ENCODE data around the gene DIDO1. TPM values are rescaled to one million over a fixed set of nuclear protein-coding genes. Genes with fewer than 3 reads are reported as not detected.

Gene DIDO1
- total RNA-seq: 66.5 TPM

DNA sequence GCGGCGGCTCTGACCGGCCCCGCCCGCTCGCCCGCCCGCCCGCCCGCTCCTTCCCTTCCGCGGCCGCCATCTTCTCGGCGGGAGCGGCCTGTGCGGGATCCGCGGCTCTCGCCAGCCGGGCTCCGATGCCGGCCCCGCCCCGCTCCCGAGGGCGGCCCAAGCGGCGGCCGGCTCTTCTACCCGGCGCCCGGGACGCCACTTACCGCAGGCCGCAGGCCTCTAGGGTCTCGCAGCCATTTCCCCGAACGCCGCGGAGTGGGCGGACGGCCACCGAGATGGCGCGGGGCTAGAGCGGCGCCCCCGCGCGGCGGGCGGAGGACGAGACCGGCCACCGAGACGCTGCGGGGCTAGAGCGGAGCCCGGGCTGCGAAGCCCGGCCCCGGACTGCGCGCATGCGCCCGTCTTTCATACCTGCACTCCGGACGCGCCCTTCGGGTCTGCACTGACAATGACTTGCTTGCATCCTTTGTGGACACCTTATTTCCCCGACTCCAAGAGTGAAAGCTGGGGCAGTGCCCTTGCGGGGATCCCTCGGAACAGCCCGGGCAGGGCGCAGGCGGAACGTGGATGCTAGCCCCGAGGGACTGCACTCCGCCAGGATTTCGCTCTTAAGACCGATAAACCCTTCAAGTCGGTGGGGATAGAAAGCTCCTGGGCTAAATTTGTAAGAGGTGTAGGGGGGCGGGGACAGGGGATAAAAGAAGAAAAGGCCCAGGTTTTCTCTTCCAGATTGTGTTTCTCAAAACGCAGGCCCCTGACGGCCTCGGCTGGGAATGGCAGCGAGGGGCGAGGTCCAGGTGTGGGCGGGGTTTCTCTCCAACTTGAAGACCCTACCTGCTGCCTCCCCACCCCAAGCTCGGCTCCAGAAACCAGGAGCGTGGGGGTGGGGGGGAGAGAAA, at the start of gene DIDO1:
Gene DIDO1, minus strand, starts transcription at position 277 of the 899 bp plus-strand sequence.
- peak; percentile 85 to 87 (median 86) for DNase-seq (ENCODE audit: low read depth in 2 of 3, low spot score in 2 of 3)

DNA sequence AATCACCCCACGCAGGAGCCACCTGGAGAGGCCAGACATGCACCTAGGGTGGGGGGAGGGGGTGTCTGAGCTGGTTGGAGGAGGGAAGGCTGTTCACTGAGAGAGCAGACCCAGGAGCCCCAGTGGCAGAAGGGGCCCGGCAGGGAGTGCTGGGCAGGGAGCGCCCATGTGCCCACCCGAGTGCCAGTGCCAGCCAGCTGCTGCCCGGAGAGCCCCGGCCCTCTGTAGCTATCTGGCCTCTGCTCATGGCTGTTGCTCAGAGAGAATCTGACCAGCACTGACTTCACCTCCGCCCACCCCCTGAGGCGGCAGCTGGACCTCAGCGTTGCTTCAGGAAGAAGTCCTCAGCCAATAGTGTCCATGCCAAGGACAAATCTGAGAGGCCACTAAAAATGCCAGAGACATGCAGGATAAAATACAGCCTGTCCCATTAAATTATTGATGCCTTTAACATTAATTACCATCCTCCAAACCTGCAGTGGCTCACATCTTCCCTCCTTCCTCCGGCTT, 49.0 kb upstream of the DIDO1 start:
- no peak for DNase-seq (ENCODE audit: low read depth in 2 of 3, low spot score in 2 of 3)

DNA sequence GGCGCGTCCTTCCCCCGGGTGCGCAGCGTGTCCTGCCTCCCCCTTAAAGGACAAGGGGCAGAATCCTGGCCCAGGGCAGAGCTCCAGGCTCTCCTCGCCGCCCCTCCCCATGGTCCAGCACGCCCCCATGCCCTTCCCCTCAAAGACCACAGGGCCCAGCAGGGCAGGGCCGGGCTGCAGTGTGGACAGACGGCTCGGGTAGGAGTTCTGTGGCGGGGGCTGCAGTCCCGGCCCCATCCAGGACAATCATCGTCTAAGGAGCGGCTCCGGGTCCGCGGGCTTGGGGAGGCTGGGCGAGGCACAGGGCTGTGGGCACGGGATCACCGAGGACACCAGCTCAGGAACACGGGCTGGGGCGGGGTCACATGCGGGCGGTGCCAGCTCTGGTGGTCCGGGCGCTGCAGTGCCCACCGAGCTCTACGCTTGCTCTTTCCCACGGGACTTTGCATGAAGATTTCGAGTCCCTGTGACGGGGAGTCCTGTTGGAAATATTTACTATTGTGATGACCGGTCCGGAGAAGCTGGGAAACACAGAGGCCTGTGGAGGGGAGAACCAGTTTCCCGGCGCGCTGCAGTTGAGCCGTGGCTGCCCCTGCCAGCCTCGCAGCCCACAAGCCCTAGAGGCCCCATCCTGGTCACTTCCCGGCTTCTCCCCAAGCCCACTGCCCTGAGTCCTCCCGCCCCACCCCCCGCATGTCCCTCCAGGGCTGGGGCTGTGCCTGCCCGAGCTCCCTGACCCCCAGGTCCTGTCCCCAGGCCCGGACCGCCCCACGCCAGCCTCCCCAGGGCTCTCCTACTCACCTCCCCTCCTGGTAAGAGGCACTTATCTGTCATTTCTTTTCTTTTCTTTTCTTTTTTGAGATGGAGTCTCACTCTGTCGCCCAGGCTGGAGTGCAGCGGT, 46.8 kb upstream of the DIDO1 start:
- DNase-seq (ENCODE audit: low read depth in 2 of 3, low spot score in 2 of 3): no peak

DNA sequence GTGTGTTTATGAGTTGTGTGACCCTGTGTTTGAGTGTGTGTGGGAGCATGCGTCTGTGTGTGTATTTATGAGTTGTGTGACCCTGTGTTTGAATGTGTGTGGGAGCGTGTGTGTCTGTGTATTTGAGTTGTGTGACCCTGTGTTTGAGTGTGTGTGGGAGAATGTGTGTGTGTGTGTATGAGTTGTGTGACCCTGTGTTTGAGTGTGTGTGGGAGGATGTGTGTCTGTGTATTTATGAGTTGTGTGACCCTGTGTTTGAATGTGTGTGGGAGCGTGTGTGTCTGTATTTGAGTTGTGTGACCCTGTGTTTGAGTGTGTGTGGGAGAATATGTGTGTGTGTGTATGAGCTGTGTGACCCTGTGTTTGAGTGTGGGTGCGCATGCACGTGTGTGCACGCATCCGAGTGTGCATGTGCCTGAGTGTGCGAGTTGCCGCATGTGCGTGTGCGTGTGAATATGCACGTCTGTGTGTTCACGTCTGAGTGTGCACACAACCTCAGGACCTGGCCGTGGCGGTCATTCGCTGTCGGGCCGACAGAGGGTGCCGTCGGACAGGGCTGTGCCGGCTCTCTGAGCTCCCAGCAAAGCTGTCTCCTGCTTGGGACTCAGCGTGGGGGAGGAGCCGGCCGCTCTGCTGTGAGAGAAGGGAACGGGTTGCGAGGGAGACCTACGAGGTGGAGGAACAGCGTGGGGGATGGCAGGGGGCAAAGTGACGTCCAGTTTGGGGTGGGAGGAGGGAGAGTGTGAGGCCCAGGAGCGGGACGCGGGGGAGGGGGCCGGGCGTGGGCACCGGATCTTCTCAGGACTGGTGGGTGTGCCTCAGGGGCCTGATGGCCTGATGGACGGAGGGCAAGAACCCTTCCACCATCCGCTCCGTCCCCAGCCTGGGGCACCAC, 45.9 kb upstream of the DIDO1 start:
- peak; percentile 53 to 89 (median 85) for DNase-seq (ENCODE audit: low read depth in 2 of 3, low spot score in 2 of 3)

DNA sequence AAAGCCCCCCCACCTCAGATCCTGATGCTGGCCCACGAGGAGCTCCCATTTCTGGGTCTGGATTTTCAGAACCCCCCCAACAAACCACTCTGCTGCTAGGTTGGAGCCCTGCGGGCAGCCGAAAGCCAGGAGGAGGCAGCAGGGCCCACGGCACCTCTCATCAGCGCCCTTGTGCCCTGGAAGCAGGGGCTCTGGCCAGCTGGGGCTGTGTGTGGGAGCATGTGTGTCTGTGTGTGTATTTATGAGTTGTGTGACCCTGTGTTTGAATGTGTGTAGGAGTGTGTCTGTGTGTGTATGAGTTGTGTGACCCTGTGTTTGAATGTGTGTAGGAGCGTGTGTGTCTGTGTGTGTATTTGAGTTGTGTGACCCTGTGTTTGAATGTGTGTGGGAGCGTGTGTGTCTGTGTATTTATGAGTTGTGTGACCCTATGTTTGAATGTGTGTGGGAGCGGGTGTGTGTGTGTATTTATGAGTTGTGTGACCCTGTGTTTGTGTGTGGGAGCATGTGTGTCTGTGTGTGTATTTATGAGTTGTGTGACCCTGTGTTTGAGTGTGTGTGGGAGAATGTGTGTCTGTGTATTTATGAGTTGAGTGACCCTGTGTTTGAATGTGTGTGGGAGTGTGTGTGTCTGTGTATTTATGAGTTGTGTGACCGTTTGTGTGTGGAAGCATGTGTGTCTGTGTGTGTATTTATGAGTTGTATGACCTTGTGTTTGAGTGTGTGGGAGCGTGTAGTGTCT, 45.1 kb upstream of the DIDO1 start:
- DNase-seq (ENCODE audit: low read depth in 2 of 3, low spot score in 2 of 3): no peak

DNA sequence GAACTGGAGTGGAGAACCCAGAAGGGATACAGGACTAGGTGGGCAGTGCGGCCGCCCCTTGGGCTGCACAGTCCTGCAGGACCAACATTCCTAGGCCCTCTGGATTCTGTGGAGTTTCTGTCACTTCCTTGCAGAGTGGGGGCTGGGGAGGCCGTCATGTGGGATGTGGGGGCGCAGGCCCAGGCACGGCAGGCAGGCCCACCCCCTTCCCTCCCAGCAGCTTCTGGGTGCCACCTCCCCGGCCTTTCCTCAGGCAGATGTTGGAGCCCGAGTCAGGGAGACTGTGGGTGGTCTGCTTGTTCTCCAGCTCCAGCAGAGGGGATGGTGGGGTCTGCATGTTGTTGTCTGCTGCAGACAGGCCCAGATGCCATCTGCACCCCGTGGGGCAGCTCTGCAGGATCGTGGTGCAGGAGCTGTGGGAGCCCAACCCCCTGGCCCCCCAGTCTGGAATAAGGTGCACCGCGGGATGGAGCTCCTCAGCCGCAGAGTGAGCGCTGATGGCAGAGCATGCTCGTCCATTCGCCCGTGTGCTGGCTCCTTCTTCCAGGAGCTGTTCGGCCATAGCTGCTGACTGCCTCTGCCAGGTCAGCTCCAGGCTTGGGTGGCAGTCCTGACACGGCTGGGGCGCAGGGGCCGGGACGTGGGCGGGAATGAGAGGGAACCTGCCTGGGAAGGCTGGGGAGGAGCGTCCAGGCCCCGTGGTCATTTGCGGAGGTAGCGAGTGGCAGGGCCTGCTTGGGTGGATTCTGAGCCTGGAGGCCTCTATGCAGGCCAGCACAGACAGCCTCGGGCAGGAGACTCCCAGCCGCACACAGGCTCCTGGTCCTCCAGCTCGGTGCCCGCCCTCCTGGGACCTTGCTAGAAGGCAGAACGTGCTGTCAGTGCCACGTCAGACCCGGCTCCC, 44.3 kb upstream of the DIDO1 start:
- DNase-seq (ENCODE audit: low read depth in 2 of 3, low spot score in 2 of 3): no peak

DNA sequence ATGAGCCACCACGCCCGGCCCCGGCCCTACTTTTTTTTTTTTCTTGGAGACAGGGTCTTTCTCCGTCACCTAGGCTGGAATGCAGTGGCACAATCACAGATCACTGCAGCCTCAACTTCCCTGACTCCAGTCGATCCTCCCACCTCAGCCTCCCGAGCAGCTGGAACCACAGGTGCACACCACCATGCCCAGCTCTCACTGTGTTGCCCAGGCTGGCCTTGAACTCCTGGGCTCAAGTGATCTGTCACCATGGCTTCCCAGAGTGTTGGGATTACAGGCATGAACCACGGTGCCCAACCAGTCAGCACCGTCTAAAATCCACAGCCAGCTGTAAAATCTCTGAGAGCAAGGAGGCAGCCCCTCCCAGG, 43.6 kb upstream of the DIDO1 start:
- no peak for DNase-seq (ENCODE audit: low read depth in 2 of 3, low spot score in 2 of 3)

DNA sequence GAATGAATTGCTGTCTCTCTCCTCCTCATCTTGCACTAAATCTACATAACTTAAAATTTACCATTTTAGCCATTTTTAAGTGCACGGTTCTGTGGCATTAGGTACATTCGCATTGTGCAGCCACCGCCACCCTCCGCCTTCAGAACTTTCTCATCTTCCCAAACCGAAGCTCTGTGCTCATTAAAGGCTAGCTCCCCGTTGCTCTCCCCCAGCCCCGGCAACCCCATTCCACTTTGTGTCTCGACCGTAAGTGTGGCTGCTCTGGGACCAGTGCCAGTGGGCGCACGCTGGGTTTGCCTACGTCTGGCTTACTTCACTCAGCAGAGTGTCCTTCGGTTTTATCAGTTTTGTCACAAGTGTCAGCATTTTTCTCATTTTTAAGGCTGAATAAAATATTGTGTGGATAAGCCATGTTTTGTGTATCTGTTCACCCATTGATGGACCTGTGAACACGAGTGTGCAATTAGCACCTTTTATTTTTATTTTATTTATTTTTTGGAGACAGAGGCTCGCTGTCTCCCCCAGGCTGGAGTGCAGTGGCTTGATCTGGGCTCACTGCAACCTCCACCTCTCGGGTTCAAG, 43.0 kb upstream of the DIDO1 start:
- no peak for DNase-seq (ENCODE audit: low read depth in 2 of 3, low spot score in 2 of 3)

DNA sequence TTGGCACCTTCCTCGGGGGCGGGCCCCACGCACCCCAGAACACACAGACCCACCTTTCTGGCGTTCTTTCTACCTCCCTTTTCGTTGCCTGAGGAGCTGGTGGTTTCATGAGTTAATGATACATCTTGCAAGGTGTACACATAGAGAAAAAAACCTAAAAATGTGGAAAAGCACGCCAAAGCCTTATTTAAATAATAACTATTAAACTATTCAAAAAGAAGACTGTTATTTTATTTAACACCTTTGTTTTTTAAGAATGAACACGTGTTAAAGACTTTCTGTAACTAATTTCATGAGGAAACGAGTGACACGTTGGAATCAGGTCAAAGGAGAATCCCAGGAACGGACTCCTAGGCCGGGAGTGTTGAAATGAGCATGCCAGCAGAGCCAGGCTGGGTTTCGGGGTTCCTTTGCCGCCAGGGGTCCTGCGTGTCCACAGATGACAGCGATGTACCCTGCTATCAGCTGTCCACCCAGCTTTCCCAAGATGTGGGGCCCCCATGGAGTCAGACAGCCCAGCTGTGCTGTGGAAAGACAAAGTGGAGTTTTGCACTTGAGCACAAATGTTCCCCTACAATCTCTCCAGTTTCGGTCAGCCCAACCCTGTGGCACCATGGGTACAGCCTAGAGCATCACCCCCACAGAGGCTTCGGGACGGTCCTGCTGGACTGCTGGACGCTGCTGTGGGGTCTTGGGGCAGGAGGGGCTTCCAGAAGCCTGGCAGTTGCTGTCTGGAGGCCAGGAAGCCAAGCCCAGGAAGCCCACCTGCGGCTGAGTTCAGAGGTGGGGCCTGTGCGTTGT, 42.3 kb upstream of the DIDO1 start:
- no peak for DNase-seq (ENCODE audit: low read depth in 2 of 3, low spot score in 2 of 3)

DNA sequence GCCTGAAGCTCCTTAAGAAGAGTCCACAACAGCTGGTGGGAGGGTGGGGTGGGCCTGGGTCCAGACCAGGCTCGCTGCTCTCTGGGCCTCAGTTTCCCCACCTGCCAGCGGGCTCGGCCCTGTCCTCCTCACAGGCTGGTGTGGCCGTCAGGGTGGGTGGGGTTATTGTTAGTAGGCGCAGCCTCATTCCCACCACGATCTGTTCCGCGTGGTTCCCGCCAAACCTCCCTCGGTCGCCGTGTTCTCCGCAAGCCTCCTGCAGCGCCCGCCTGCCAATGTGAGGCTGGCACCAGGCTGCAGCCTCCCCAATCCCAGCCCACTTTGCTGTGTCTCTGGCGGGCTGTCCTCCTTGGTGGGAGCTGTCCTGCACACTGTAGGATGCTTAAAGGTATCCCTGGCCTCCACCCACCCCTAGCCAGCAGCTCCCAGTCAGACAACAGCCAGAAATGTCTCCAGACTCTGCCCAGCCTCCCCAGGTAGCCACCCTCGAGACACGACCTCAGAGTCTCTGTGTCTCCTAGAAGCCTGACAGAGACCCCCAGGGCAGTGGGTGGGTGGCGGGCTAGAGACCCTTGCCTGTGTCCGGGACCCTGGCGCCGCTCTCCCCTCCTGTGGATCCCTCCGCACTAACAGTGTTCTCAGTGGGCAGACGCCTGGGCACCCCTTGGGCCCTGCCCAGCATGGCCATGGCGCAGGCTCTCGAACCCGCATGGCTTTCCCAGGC, 41.5 kb upstream of the DIDO1 start:
- DNase-seq (ENCODE audit: low read depth in 2 of 3, low spot score in 2 of 3): no peak

DNA sequence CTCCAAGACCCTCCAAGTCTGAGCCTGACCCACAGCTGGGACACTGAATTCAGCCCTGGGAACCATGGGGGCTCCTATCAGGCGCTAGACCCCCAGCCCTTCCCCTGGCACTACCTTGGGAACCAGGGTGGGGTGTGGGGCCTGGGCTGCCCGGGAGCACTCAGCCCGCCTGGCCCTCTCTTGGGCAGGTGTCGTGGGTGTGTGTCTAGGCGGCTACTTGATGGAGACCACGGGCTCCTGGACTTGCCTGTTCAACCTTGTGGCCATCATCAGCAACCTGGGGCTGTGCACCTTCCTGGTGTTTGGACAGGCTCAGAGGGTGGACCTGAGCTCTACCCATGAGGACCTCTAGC, 40.8 kb upstream of the DIDO1 start:
- no peak for DNase-seq (ENCODE audit: low read depth in 2 of 3, low spot score in 2 of 3)

DNA sequence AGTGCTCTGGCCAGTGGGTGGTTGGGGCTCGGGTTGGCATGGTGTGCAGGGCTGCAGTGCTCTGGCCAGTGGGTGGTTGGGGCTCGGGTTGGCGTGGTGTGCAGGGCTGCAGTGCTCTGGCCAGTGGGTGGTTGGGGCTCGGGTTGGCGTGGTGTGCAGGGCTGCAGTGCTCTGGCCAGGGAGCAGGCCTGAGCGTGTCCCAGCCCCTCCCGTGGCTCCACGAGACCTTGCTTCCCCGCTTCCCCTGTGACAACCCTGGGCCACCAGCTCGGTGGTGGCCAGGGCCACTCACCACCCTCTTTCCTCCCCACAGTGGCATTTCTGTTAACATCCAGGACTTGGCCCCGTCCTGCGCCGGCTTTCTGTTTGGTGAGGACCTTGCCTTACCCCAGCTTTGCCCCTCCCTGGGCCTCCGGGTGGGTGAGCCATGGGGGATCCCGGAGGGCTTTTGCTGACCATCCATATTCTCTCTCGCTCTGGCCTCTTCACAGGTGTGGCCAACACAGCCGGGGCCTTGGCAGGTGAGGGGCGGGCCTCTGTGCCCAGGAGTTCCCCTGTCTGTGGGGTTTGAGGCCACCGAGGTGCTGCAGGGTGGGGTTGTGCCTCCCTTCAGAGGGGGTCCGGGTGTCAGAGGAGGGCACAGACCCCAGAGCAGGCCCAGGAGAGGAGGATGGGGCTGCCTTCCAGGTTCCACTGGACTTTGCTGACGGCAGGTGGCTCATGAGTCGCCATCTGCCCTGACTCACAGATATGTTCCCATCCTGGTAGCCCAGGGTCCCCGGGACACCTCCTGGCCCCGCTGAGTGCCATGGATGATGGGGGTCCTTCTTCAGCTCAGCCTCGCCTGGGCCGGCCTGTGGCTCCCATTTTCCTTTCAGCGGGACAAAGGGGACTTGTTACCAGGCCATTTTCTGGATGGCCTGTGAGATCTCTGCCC, 40.2 kb upstream of the DIDO1 start:
- DNase-seq (ENCODE audit: low read depth in 2 of 3, low spot score in 2 of 3): no peak

DNA sequence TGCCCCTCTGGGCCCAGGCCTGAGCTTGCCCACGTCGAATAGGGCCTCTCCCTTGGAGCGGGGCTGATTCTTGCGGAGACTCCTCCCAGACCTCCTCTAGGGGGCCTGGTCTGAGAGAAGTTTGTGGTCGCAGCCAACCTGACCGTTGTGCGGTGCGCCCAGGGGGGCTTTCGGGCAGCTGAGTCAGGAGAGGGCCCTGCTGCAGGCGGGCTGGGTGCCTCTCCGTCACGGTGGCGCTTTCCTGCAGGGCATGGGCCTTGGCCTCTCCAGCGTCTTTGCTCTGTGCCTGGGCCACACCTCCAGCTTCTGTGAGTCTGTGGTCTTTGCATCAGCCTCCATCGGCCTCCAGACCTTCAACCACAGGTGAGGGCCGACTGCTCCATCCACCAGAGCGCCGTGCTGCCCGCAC, 39.1 kb upstream of the DIDO1 start:
- DNase-seq (ENCODE audit: low read depth in 2 of 3, low spot score in 2 of 3): no peak

DNA sequence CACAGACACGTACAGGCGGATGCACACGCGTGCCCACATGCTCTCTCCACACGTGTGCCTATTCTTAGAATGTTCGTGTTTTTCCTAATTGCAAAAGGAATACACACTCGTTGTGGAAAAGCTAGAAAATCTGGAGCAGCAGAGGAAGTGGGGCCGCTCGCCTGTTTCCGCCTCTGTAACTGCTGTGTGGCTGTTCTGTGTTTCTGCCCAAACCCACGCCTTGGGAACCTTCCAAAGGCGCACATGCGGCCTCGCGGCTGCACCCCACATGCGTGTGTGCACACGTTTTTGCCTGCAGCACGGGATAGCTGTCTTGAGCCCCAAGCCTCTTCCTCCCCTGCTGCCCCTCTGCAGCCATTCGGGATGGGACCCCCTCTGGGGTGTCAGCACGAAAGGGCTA, 38.4 kb upstream of the DIDO1 start:
- peak in 1 of 3 donors; percentile 57 for DNase-seq (ENCODE audit: low read depth in 2 of 3, low spot score in 2 of 3)

DNA sequence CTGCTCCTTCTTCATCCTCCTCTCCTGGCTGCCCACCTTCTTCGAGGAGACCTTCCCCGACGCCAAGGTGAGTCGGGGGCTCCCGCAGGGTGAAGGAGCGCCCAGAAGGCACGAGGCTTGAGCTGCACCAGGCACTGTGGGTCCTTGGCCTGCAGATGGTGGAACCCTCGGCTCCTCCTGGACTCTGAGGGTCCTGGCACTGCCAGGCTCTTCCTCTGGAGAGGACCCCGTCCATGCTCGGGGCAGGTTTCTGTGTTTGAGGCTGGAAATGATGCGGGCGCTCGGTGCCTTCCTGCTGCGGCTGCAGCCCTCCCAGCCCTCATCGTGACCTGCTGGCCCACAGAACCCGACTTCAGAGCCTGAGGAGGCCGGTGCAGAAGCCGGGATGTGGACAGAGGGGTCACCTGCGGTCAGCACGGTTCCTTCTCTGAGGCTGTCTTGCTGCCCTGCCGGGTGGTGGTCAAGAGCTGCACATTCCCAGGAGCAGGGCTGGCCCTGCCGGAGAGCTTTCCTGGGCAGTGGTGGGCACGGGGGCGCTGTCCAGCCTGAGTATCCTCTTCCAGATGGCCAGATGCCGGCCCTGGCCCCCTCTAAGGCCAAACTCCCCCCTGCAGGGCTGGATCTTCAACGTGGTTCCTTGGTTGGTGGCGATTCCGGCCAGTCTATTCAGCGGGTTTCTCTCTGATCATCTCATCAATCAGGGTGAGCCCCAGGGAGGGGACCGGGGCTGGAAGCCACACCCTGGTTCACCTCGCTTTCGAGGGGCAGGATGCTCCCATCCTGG, 37.5 kb upstream of the DIDO1 start:
- no peak for DNase-seq (ENCODE audit: low read depth in 2 of 3, low spot score in 2 of 3)

All from hematopoietic multipotent progenitor cell (in vitro differentiated cells).